Astrocyte (in vitro differentiated cells and primary cell): ENCODE data around the gene CD163L1.

Source experiments
- CTCF ChIP-seq: IDR thresholded peaks from 2 replicates; pipeline ENCODE4 v1.5.1; 2011; ENCODE audit warnings: low read depth, mild to moderate bottlenecking, inconsistent platforms, low read length, moderate library complexity; ENCODE audit not compliant: insufficient read depth
- EZH2 ChIP-seq: IDR thresholded peaks from 2 replicates; pipeline ENCODE4 v1.6.1; 2012; ENCODE audit warnings: mild to moderate bottlenecking, low read length, inconsistent platforms; ENCODE audit not compliant: insufficient read depth

GRCh38 chr12:7387289-7387688 is 56.7 kb downstream of the CD163L1 start:
- TF ChIP-seq CTCF, result no peak
- no peak for TF ChIP-seq EZH2
